Measurements from ENCODE around the gene HUS1. TPM values are rescaled to one million over a fixed set of nuclear protein-coding genes. Genes with fewer than 3 reads are reported as not detected.

Gene HUS1
- total and polyA plus RNA-seq, 2 of the 8 experiments (the other 6 are each of a cell fraction or from before 2014, with no cell fraction given), result 15.0 to 33.0 TPM

DNA sequence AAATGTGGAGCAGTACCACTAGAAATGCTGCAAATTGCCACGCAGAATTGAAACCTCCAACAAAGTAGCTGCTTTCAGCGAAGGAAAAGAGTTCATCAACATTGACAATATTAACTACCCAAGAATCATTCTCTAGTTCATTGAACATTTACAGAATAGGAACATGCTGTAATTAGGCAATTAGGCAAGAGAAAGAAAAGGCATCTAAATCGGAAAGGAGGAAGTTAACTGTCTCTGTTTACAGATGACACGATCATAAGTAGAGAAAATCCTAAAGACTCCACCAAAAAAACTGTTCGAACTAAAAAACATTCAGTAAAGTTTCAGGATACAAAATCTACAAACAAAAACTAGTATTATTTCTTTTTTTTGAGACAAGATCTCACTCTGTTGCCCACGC is 22.3 kb downstream of the HUS1 start:
- Histone ChIP-seq H2BK15ac (ENCODE audit: low read length) (no peak overlapping the region), H2BK12ac (ENCODE audit: low read depth, low read length) (no peak overlapping the region), H3K27ac (ENCODE audit: low read depth, low read length) (no peak overlapping the region), H3K36me3 (ENCODE audit: control insufficient read depth in 2 of 4, insufficient read depth in 4 of 4, low read length in 3 of 4) (peaks cover 3 to 40% (median 16%) of the 10 kb centered on the region in 4 experiments; a peak in 7 of 8 replicates), H3K56ac (replicated peaks; ENCODE audit: insufficient read length, low read depth, low read length) (no peak overlapping the region), H3K4ac (replicated peaks; ENCODE audit: insufficient read length, low read depth, low read length) (no peak overlapping the region), H3K14ac (ENCODE audit: insufficient read length) (no peak overlapping the region), H2AFZ (ENCODE audit: low read length) (no peak overlapping the region), H2BK20ac (ENCODE audit: low read length) (no peak overlapping the region), H4K8ac (ENCODE audit: extremely low read depth, insufficient read depth, low read length) (no peak overlapping the region), H3K79me2 (ENCODE audit: control insufficient read depth in 1 of 2, insufficient read depth in 2 of 2, low read length in 2 of 2) (no peaks in the 10 kb centered on the region), H4K5ac (ENCODE audit: insufficient read length, low read depth, low read length) (no peak overlapping the region), H3K9ac (replicated peaks in 1 of 4; ENCODE audit: extremely low read depth in 1 of 4, low read depth in 3 of 4, low read length in 3 of 4) (no peak overlapping the region), H3K23ac (ENCODE audit: insufficient read length) (no peak overlapping the region), H3K79me1 (ENCODE audit: low read depth, low read length) (no peaks in the 10 kb centered on the region), H3K4me3 (ENCODE audit: extremely low read depth in 1 of 4, insufficient read depth in 2 of 4, low read depth in 3 of 4, low read length in 4 of 4) (no peak overlapping the region), H3K23me2 (ENCODE audit: low read depth, low read length) (no peaks in the 10 kb centered on the region), H2BK120ac (replicated peaks; ENCODE audit: low read depth, low read length) (no peak overlapping the region), H2AK5ac (ENCODE audit: low read depth, low read length) (no peak overlapping the region), H3K18ac (ENCODE audit: extremely low read depth, low read length) (no peak overlapping the region), H2BK5ac (ENCODE audit: low read depth, low read length) (no peak overlapping the region), H4K20me1 (replicated peaks in 1 of 2; ENCODE audit: control insufficient read depth in 1 of 2, insufficient read depth in 2 of 2, low read length in 2 of 2) (no peaks in the 10 kb centered on the region), H4K91ac (replicated peaks; ENCODE audit: insufficient read length, low read length) (no peak overlapping the region), H3K4me2 (ENCODE audit: insufficient read depth in 1 of 2, low read depth in 2 of 2, low read length in 2 of 2) (no peak overlapping the region), H3K9me3 (ENCODE audit: insufficient read depth in 2 of 2, low read depth in 1 of 2, low read length in 1 of 2) (peaks cover 0 to 3% of the 10 kb centered on the region in 2 experiments; a peak in 1 of 4 replicates), H3K4me1 (replicated peaks in 1 of 4; ENCODE audit: control insufficient read depth in 3 of 4, insufficient read depth in 4 of 4, low read length in 3 of 4) (peaks cover 0 to 3% (median under 1%) of the 10 kb centered on the region in 4 experiments; a peak in 2 of 7 replicates), H3K27me3 (replicated peaks in 1 of 4; ENCODE audit: control insufficient read depth in 3 of 4, extremely low read depth in 1 of 4, insufficient read depth in 3 of 4, low read length in 3 of 4) (no peaks in the 10 kb centered on the region)
- POLR2A ChIA-PET (ENCODE audit: partially characterized antibody), result no interaction called here
- DNase-seq (ENCODE audit: low read depth in 1 of 2, low spot score in 2 of 2), result no peak
- WGBS, 2 experiments (ENCODE audit: extremely low coverage in 1 of 2, insufficient coverage in 1 of 2, insufficient read length in 1 of 2, insufficient replicate concordance in 2 of 2, low coverage in 1 of 2, low lambda C conversion rate in 2 of 2, missing lambda C conversion rate in 1 of 2), result 90% methylated on average over 6 of the region's 6 CpGs; no CpG with 5 or more reads in 1 of the 2 experiments
- FAIRE-seq, result no peak
- CTCF ChIA-PET (ENCODE audit: partially characterized antibody), result interaction anchor here (0.9 to 1.4 kb wide), 4 partner anchors 9 to 153 kb away, joined by 3 to 6 read pairs (median 3); no protein-coding TSS in a partner anchor
- no peak for TF ChIP-seq POU5F1 (IDR thresholded peaks at IDR 0.05; ENCODE audit: low read depth, low read length)
- no peak for TF ChIP-seq YY1 (IDR thresholded peaks at IDR 0.05; ENCODE audit: low read depth, low read length)
- TF ChIP-seq KDM5A (IDR thresholded peaks at IDR 0.05; ENCODE audit: low read length), result no peak
- no peak for TF ChIP-seq CBX5 (IDR thresholded peaks at IDR 0.05; ENCODE audit: low read depth, low read length)
- TF ChIP-seq, protein P1, sequence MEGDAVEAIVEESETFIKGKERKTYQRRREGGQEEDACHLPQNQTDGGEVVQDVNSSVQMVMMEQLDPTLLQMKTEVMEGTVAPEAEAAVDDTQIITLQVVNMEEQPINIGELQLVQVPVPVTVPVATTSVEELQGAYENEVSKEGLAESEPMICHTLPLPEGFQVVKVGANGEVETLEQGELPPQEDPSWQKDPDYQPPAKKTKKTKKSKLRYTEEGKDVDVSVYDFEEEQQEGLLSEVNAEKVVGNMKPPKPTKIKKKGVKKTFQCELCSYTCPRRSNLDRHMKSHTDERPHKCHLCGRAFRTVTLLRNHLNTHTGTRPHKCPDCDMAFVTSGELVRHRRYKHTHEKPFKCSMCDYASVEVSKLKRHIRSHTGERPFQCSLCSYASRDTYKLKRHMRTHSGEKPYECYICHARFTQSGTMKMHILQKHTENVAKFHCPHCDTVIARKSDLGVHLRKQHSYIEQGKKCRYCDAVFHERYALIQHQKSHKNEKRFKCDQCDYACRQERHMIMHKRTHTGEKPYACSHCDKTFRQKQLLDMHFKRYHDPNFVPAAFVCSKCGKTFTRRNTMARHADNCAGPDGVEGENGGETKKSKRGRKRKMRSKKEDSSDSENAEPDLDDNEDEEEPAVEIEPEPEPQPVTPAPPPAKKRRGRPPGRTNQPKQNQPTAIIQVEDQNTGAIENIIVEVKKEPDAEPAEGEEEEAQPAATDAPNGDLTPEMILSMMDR (IDR thresholded peaks at IDR 0.05; ENCODE audit: control extremely low read depth in 1 of 3, insufficient read depth in 1 of 3, low read depth in 1 of 3, low read length in 3 of 3), result no peak
- TF ChIP-seq RBBP5 (IDR thresholded peaks at IDR 0.05; ENCODE audit: borderline replicate concordance, low read depth, low read length), result no peak
- TF ChIP-seq GABPA (IDR thresholded peaks at IDR 0.05; ENCODE audit: borderline replicate concordance, insufficient read depth, low read length), result no peak
- TF ChIP-seq HDAC2 (IDR thresholded peaks at IDR 0.05; ENCODE audit: borderline replicate concordance in 1 of 2, low read depth in 2 of 2, low read length in 2 of 2), result no peak
- TF ChIP-seq EZH2 (IDR thresholded peaks at IDR 0.05; ENCODE audit: low read depth, low read length, severe bottlenecking), result no peak
- no peak for TF ChIP-seq PHF8 (conservative IDR thresholded peaks at IDR 0.05; ENCODE audit: low read depth, low read length)
- no peak for TF ChIP-seq CHD1 (IDR thresholded peaks at IDR 0.05; ENCODE audit: low read depth, low read length)
